GM08714 (cell line): ENCODE measurements around the gene RSBN1.
"Not testable (repeated sequence)": the region's sequence is repeated elsewhere in the genome, so short reads cannot be mapped to it uniquely, and the experiment has no call there.

Experiments
- H3K4me3 ChIP-seq: fragments of 200-500 bp; sonication (Bioruptor generic); 2 replicates; pipeline ENCODE4 v1.5.1; 2014; ENCODE audit warnings: mild to moderate bottlenecking, low read length, inconsistent platforms
- ZNF274 ChIP-seq: IDR thresholded peaks from 2 replicates; pipeline ENCODE4 v1.6.1; 2012; ENCODE audit warnings: mild to moderate bottlenecking, low read depth, low read length

RSBN1 gene

GRCh38 chr1:113811888-113812660 lies at the start of gene RSBN1:
RSBN1 (minus strand) TSS chr1:113812476; CDS start chr1:113812412, 64 bp downstream.
- H3K4me3 ChIP-seq: peak within 1 kb of the TSS; percentile 90
- no peak for TF ChIP-seq ZNF274

- TF ChIP-seq ZNF274: no peak
- H3K4me3 ChIP-seq: no peak overlapping the region
Observed at GRCh38 chr1:113861641-113862040, 49.4 kb upstream of the RSBN1 start.

GRCh38 chr1:113860891-113861290 lies 48.6 kb upstream of the RSBN1 start:
- TF ChIP-seq ZNF274: no peak
- H3K4me3 ChIP-seq: no peak overlapping the region

GRCh38 chr1:113859478-113860175 lies 47.4 kb upstream of the RSBN1 start:
- H3K4me3 ChIP-seq: peak overlapping the region; percentile 37

GRCh38 chr1:113858982-113859381 lies 46.7 kb upstream of the RSBN1 start:
- TF ChIP-seq ZNF274: no peak
- H3K4me3 ChIP-seq: peak overlapping the region; percentile 53

More at GRCh38 chr1:113859478-113860175, 47.4 kb upstream of the RSBN1 start:
- TF ChIP-seq ZNF274: no peak

- TF ChIP-seq ZNF274: no peak
Observed at GRCh38 chr1:113858418-113858817, 46.1 kb upstream of the RSBN1 start.

GRCh38 chr1:113857776-113858175 lies 45.5 kb upstream of the RSBN1 start:
- peak overlapping the region; percentile 35; the same call in 1 of the 2 replicates for H3K4me3 ChIP-seq
- no peak for TF ChIP-seq ZNF274

More at GRCh38 chr1:113858418-113858817, 46.1 kb upstream of the RSBN1 start:
- peak overlapping the region; percentile 53; the same call in 1 of the 2 replicates for H3K4me3 ChIP-seq

GRCh38 chr1:113856401-113856790 lies 44.1 kb upstream of the RSBN1 start:
- no peak overlapping the region for H3K4me3 ChIP-seq
- no peak for TF ChIP-seq ZNF274

- H3K4me3 ChIP-seq: no peak overlapping the region
- no peak for TF ChIP-seq ZNF274
Observed at GRCh38 chr1:113855630-113856400, 43.5 kb upstream of the RSBN1 start.

- H3K4me3 ChIP-seq: no peak overlapping the region
- TF ChIP-seq ZNF274: no peak
Observed at GRCh38 chr1:113854234-113854633, 42.0 kb upstream of the RSBN1 start.

- H3K4me3 ChIP-seq: not testable (repeated sequence)
Observed at GRCh38 chr1:113852694-113853093, 40.4 kb upstream of the RSBN1 start.

GRCh38 chr1:113850127-113850796 lies 38.0 kb upstream of the RSBN1 start:
- TF ChIP-seq ZNF274: no peak
- no peak overlapping the region for H3K4me3 ChIP-seq

- no peak for TF ChIP-seq ZNF274
- no peak overlapping the region for H3K4me3 ChIP-seq
Observed at GRCh38 chr1:113849072-113849471, 36.8 kb upstream of the RSBN1 start.
